ENCODE measurements around the gene RUBCN.
"Not testable (repeated sequence)": the region's sequence is repeated elsewhere in the genome, so short reads cannot be mapped to it uniquely, and the experiment has no call there.

Gene RUBCN

DNA sequence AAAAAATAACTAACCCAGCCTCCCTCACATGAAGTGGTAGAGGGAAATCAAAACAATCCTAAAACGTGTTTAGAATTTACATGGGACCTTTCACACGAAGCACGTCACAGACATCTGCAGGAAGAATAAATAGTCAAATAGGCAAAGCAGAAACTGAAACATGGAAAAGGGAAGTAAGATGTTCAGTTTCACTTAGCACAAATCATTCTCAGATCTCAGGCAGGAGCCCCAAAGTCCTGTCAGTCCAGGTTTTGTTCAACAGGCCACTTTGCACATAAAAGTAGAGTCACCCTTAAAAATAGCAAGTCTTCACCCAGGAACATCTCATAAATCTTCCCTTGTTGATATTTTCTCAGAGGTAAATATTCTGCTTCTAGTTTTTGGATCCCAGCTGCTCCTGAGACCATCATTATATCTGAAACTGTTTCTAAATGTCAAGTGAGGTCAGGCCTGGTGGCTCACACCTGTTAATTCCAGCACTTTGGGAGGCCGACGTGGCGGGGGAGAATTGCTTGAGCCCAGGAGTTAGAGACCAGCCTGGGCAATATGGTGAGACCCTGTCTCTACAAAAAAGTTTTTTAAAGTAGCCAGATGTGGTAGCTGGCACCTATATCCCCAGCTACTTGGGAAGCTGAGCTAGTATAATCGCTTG is 1.9 kb downstream of the RUBCN start:
- DNase-seq (ENCODE audit: low read depth in 1 of 2, low spot score in 1 of 2), result no peak

GRCh38 chr3:197733042-197733441 is 3.7 kb downstream of the RUBCN start:
- no peak for DNase-seq (ENCODE audit: low read depth in 1 of 2, low spot score in 1 of 2)

DNA sequence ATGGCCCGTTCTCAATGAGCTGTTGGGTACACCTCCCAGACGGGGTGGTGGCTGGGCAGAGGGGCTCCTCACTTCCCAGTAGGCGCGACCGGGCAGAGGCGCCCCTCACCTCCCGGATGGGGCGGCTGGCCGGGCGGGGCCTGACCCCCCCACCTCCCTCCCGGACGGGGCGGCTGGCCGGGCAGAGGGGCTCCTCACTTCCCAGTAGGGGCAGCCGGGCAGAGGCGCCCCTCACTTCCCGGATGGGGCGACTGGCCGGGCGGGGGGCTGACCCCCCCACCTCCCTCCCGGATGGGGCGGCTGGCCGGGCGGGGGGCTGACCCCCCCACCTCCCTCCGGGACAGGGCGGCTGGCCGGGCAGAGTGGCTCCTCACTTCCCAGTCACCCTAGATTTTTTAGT is 5.2 kb downstream of the RUBCN start:
- not testable (repeated sequence) for DNase-seq (ENCODE audit: low read depth in 1 of 2, low spot score in 1 of 2)

- DNase-seq (ENCODE audit: low read depth in 1 of 2, low spot score in 1 of 2), result not testable (repeated sequence)
Observed at GRCh38 chr3:197730770-197731169, 5.9 kb downstream of the RUBCN start.

- no peak for DNase-seq (ENCODE audit: low read depth in 1 of 2, low spot score in 1 of 2)
Observed at GRCh38 chr3:197730200-197730599, 6.5 kb downstream of the RUBCN start.

DNA sequence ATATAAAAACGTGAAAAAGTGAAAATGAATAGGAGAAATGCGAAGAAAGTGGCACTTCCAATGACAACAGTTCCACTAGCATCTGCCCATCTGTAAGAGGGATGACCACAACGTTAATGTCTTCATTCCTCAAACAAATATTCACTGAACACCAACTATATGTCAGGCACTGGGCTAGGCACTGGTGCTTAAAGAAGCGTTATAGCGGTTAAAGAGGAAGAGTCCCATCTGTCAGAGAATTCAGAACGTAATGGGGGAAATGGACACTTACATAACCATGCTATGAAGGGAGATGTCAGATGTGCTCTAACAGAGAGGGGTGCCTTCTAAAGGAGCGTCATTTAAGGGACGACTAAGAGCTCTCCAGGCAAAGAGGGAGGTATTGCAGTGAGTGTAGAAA is 8.2 kb downstream of the RUBCN start:
- DNase-seq (ENCODE audit: low read depth in 1 of 2, low spot score in 1 of 2), result no peak

- not testable (repeated sequence) for DNase-seq (ENCODE audit: low read depth in 1 of 2, low spot score in 1 of 2)
Observed at GRCh38 chr3:197727878-197728277, 8.8 kb downstream of the RUBCN start.

DNA sequence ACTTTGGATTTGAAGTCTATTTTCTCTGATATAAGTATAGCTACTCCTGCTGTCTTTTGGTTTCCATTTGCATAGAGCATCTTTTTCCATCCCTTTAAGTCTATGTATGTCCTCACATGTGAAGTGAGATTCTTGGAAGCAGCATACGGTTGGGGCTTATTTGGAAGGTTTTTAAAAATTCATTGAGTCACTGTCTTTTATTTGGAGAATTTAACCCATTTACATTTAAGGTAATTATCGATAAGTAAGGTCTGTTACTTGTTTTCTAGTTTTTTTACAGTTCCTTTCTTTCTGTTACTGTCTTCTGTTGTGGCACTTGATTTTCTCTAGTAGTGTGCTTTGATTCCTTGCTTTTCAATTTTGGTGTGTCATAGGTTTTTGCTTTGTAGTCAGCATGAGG is 14.0 kb downstream of the RUBCN start:
- DNase-seq (ENCODE audit: low read depth in 1 of 2, low spot score in 1 of 2), result no peak

DNA sequence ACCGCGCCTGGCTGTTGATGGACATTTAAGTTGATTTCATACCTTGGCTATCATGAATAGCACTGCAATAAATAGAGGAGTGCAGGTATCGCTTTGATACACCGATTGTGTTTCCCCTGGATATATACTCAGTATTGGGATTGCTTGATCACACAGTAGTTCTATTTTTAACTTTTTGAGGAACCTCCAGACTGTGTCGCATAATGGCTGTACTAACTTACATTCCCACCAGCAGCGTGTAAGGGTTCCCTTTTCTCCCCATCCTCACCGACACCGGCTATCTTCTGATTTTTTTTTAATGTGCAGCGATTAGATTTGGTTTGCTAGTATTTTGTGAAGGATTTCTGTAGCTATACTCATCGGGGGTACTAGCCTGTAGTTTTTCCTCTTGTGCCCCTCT is 16.0 kb downstream of the RUBCN start:
- no peak for DNase-seq (ENCODE audit: low read depth in 1 of 2, low spot score in 1 of 2)

DNA sequence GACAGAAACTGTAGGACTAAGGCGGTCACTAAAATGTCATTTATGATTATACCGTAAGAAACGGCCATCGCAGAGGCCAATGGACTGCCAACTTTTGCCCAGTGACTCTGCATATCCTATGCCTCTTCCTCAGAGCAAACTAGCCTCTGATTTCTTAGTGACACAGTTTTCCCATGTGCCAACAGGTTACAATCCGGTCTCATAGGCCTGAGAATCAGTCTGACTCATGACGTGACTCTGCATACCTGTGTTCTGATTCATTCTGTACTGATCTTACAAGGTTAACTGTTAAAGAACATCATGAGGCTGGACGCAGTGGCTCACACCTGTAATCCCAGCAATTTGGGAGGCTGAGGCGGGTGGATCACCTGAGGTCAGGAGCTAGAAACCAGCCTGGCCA is 17.8 kb downstream of the RUBCN start:
- DNase-seq (ENCODE audit: low read depth in 1 of 2, low spot score in 1 of 2), result no peak

DNA sequence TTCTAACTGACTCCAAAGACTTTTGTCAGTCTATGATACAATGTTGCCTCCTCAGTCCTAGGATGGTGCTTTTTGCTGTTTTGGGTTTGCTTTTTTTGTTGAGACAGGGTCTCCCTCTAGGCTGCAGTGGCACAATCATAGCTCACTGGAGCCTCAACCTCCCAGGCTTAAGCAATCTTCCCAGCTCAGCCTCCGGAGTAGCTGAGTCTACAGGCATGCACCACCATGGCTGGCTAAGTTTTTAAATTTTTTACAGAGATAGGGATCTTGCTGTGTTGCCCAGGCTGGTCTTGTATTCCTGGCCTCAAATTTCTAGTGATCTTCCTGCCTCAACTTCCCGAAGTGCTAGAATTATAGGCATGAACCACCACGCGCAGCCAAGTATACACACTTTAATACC is 22.5 kb downstream of the RUBCN start:
- no peak for DNase-seq (ENCODE audit: low read depth in 1 of 2, low spot score in 1 of 2)

- no peak for DNase-seq (ENCODE audit: low read depth in 1 of 2, low spot score in 1 of 2)
Observed at GRCh38 chr3:197713477-197713822, 23.3 kb downstream of the RUBCN start.

- DNase-seq (ENCODE audit: low read depth in 1 of 2, low spot score in 1 of 2), result peak; percentile 65 to 86
Observed at GRCh38 chr3:197711973-197712707, 24.6 kb downstream of the RUBCN start.

DNA sequence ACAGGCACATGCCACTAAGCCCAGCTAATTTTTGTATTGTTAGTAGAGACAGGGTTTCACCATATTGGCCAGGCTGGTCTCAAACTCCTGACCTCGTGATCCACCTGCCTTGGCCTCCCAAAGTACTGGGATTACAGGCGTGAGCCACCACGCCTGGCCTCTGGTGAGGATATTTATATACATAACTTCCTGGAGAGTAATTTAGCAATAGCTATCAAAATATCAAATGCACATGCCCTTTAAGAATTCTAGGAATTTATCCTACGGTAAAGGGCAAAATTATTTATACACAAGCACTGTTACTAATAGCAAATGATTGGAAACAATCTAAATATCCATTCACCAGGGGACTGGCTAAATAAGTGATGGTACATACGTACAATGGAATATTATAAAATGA is 25.7 kb downstream of the RUBCN start:
- not testable (repeated sequence) for DNase-seq (ENCODE audit: low read depth in 1 of 2, low spot score in 1 of 2)

- no peak for DNase-seq (ENCODE audit: low read depth in 1 of 2, low spot score in 1 of 2)
Observed at GRCh38 chr3:197709135-197709534, 27.6 kb downstream of the RUBCN start.

- DNase-seq (ENCODE audit: low read depth in 1 of 2, low spot score in 1 of 2), result no peak
Observed at GRCh38 chr3:197706658-197707057, 30.0 kb downstream of the RUBCN start.

- DNase-seq (ENCODE audit: low read depth in 1 of 2, low spot score in 1 of 2), result no peak
Observed at GRCh38 chr3:197701841-197702240, 34.9 kb downstream of the RUBCN start.

- DNase-seq (ENCODE audit: low read depth in 1 of 2, low spot score in 1 of 2), result no peak
Observed at GRCh38 chr3:197700095-197700494, 36.6 kb downstream of the RUBCN start.

GRCh38 chr3:197697355-197697754 is 39.3 kb downstream of the RUBCN start:
- no peak for DNase-seq (ENCODE audit: low read depth in 1 of 2, low spot score in 1 of 2)

DNA sequence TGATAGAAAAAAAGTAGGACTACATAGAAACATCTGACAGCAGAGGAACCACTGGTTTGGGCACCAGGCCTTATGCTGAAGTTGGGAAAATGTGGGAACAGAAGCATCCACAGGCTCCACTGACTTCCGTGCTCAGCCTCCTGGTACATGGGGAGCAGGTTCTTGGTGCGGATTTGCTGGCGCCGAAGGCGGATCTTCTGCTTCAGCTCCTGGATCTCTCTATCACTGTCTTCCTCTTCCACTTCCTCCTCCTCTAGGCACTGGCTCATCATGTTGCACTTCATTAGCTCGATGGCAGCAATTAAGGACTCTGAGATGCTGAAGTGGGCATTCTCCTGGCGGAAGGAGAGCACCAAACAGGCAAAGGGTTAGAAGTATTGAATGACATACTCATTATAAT is 42.5 kb downstream of the RUBCN start:
- DNase-seq (ENCODE audit: low read depth in 1 of 2, low spot score in 1 of 2), result no peak

GRCh38 chr3:197692641-197693040 is 44.1 kb downstream of the RUBCN start:
- no peak for DNase-seq (ENCODE audit: low read depth in 1 of 2, low spot score in 1 of 2)

- DNase-seq (ENCODE audit: low read depth in 1 of 2, low spot score in 1 of 2), result no peak
Observed at GRCh38 chr3:197690754-197691153, 46.0 kb downstream of the RUBCN start.

GRCh38 chr3:197687570-197687969 is 49.1 kb downstream of the RUBCN start:
- no peak for DNase-seq (ENCODE audit: low read depth in 1 of 2, low spot score in 1 of 2)

All from activated CD4-positive, alpha-beta T cell treated with anti-CD3 and anti-CD28 coated beads, Interleukin-2, amount 50 U/mL, for 24 hours (primary cell).